Hepatocyte (in vitro differentiated cells): ENCODE measurements around the gene HEXB. TPM values are rescaled to one million over a fixed set of nuclear protein-coding genes. Genes with fewer than 3 reads are reported as not detected.

Source experiments
- DNase-seq: peaks from one replicate; pipeline ENCODE4 v3.0.0-alpha.2; 2016; ENCODE audit warnings: low spot score
- H2AFZ ChIP-seq: fragments of 200-600 bp; sonication (generic); 2 replicates; pipeline ENCODE4 v1.6.0; 2016; ENCODE audit warnings: antibody characterized with exemption, mild to moderate bottlenecking
- H3K27ac ChIP-seq: fragments of 200-600 bp; sonication (generic); 2 replicates; pipeline ENCODE4 v1.5.1; 2016; ENCODE audit warnings: mild to moderate bottlenecking
- H3K27me3 ChIP-seq: fragments of 200-600 bp; sonication (generic); 2 replicates; pipeline ENCODE4 v1.6.1; 2016
- H3K36me3 ChIP-seq: fragments of 200-600 bp; sonication (generic); replicated peaks from 2 replicates; pipeline ENCODE4 v1.5.1; 2016; ENCODE audit warnings: low read depth; ENCODE audit not compliant: insufficient read depth
- H3K4me1 ChIP-seq: fragments of 200-600 bp; sonication (generic); 2 replicates; pipeline ENCODE4 v1.5.1; 2016; ENCODE audit warnings: mild to moderate bottlenecking, moderate library complexity; ENCODE audit not compliant: insufficient read depth
- H3K4me2 ChIP-seq: fragments of 200-600 bp; sonication (generic); 2 replicates; pipeline ENCODE4 v1.6.0; 2016
- H3K4me3 ChIP-seq: fragments of 200-600 bp; sonication (generic); 2 replicates; pipeline ENCODE4 v1.5.1; 2016; ENCODE audit warnings: mild to moderate bottlenecking
- H3K79me2 ChIP-seq: fragments of 200-600 bp; sonication (generic); 2 replicates; pipeline ENCODE4 v1.6.0; 2017; ENCODE audit warnings: mild to moderate bottlenecking
- H3K9me2 ChIP-seq: fragments of 200-600 bp; sonication (generic); replicated peaks from 2 replicates; pipeline ENCODE4 v1.6.0; 2017; ENCODE audit warnings: mild to moderate bottlenecking; ENCODE audit not compliant: insufficient read depth
- H3K9me3 ChIP-seq: fragments of 200-600 bp; sonication (generic); 2 replicates; pipeline ENCODE4 v1.5.1; 2016; ENCODE audit warnings: low read depth, mild to moderate bottlenecking
- H4K20me1 ChIP-seq: fragments of 200-600 bp; sonication (generic); 2 replicates; pipeline ENCODE4 v1.6.0; 2016; ENCODE audit warnings: mild to moderate bottlenecking; ENCODE audit not compliant: insufficient read depth, poor library complexity, severe bottlenecking
- EZH2 ChIP-seq: fragments of 200-600 bp; sonication (generic); IDR thresholded peaks from 2 replicates; pipeline ENCODE4 v1.6.1; 2016; ENCODE audit warnings: antibody characterized with exemption, mild to moderate bottlenecking, borderline replicate concordance
- EZH2phosphoT487 ChIP-seq: fragments of 200-600 bp; sonication (generic); IDR thresholded peaks from one replicate; pipeline ENCODE4 v1.6.1; 2018; ENCODE audit warnings: antibody characterized with exemption, mild to moderate bottlenecking, low read depth, moderate library complexity; ENCODE audit not compliant: unreplicated experiment, severe bottlenecking
- WGBS: methylation state at CpG from one replicate; pipeline ENCODE4 v1.1.6; 2016; ENCODE audit warnings: low lambda C conversion rate; ENCODE audit errors: missing lambda C conversion rate; 5-methylcytosine and 5-hydroxymethylcytosine counted together
- polyA plus RNA-seq: library from polyadenylated mRNA; unstranded; fragments of >200 nt; fragmentation: Nextera tagmentation; extraction: Ambion mirVana; gene quantifications from 2 replicates; pipeline ENCODE4 v1.2.1, GENCODE V29; 2016
- total RNA-seq: library from RNA; depleted of rRNA; stranded (reverse); fragments of >200 nt; gene quantifications from 2 replicates; pipeline ENCODE4 v1.2.3, GENCODE V29; 2014
- TF ChIP-seq, protein P1 (sequence below): fragments of 200-600 bp; sonication (generic); IDR thresholded peaks from 2 replicates; pipeline ENCODE4 v1.5.1; 2016; ENCODE audit warnings: antibody characterized with exemption, mild to moderate bottlenecking; ENCODE audit not compliant: poor library complexity

HEXB gene
- total and polyA plus RNA-seq, 2 experiments from 2014 or later = 224 to 226 TPM

DNA sequence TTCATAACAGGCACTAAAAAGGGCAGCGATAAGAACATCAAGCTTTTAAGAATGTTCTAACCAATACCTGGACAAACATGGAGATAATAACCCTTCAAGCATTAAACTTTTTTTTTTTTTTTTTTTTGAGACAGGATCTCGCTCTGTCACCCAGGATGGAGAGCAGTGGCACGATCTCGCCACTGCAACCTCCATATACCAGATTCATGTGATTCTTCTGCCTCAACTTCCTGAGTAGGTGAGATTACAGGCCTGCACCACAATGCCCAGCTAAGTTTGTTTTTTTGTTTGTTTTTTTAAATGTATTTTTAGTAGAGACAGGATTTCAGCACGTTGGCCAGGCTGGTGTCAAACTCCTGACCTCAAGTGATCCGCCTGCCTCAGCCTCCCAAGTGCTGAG lies 29.8 kb upstream of the HEXB start:
- Histone ChIP-seq H3K27me3 (no peaks in the 10 kb centered on the region), H4K20me1 (no peaks in the 10 kb centered on the region), H3K4me1 (no peaks in the 10 kb centered on the region), H3K27ac (no peak overlapping the region), H3K36me3 (no peaks in the 10 kb centered on the region), H3K4me2 (no peak overlapping the region), H3K9me2 (no peaks in the 10 kb centered on the region), H2AFZ (no peak overlapping the region), H3K9me3 (no peaks in the 10 kb centered on the region), H3K4me3 (no peak overlapping the region), H3K79me2 (no peaks in the 10 kb centered on the region)
- no peak for TF ChIP-seq EZH2
- TF ChIP-seq, protein P1, sequence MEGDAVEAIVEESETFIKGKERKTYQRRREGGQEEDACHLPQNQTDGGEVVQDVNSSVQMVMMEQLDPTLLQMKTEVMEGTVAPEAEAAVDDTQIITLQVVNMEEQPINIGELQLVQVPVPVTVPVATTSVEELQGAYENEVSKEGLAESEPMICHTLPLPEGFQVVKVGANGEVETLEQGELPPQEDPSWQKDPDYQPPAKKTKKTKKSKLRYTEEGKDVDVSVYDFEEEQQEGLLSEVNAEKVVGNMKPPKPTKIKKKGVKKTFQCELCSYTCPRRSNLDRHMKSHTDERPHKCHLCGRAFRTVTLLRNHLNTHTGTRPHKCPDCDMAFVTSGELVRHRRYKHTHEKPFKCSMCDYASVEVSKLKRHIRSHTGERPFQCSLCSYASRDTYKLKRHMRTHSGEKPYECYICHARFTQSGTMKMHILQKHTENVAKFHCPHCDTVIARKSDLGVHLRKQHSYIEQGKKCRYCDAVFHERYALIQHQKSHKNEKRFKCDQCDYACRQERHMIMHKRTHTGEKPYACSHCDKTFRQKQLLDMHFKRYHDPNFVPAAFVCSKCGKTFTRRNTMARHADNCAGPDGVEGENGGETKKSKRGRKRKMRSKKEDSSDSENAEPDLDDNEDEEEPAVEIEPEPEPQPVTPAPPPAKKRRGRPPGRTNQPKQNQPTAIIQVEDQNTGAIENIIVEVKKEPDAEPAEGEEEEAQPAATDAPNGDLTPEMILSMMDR = no peak
- TF ChIP-seq EZH2phosphoT487 = no peak
- no peak for DNase-seq
- 89% methylated on average over 6 of the region's 6 CpGs for WGBS

DNA sequence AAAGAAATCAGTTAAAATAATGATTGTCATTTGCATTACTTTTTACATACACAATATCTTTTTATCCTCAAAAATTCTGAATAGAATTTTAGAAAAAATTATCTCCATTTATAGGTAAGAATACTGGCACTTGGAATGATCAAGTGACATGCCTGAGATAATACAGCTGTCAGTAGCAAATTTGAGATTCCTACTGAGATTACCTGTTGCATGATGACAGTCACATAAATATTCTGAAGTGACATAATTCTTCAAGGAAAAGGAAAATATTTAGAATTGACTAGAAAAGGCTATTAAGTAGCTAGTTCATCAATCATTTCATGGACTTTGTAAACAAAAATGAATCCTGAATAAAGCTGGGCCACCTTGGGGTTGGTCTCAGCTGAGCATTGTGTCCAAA lies 29.3 kb upstream of the HEXB start:
- Histone ChIP-seq H3K36me3 (no peaks in the 10 kb centered on the region), H3K27ac (no peak overlapping the region), H3K4me3 (no peak overlapping the region), H3K27me3 (no peaks in the 10 kb centered on the region), H3K9me2 (no peaks in the 10 kb centered on the region), H2AFZ (no peak overlapping the region), H3K79me2 (no peaks in the 10 kb centered on the region), H3K4me1 (no peaks in the 10 kb centered on the region), H3K4me2 (no peak overlapping the region), H4K20me1 (no peaks in the 10 kb centered on the region), H3K9me3 (no peaks in the 10 kb centered on the region)
- DNase-seq = no peak
- TF ChIP-seq EZH2 = no peak
- TF ChIP-seq EZH2phosphoT487 = no peak
- TF ChIP-seq, protein P1 = no peak

DNA sequence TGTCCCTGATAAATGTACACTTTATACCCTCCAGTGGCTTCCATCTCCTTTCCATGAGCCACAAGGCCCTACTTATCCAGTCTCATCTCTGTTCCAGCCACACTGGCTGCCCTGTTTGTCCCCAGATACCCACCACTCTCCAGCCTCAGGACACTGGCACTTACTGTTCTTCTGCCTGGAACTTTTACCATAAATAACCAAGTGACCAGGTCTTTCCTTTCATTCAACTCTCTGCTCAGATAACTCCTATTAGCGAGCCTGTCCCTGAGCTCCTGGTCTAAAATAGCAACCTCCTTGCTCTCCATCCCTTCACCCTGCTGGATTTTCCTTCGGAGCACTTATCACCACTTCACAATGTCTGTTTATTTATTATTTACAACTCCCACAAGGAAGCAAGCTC lies 27.9 kb upstream of the HEXB start:
- Histone ChIP-seq H4K20me1 (no peaks in the 10 kb centered on the region), H3K4me2 (no peak overlapping the region), H3K27me3 (no peaks in the 10 kb centered on the region), H3K27ac (no peak overlapping the region), H3K36me3 (no peaks in the 10 kb centered on the region), H3K9me3 (no peaks in the 10 kb centered on the region), H3K9me2 (no peaks in the 10 kb centered on the region), H3K4me1 (no peaks in the 10 kb centered on the region), H2AFZ (no peak overlapping the region), H3K4me3 (no peak overlapping the region), H3K79me2 (no peaks in the 10 kb centered on the region)
- no peak for DNase-seq
- WGBS = 76% methylated on average over 2 of the region's 2 CpGs
- TF ChIP-seq EZH2 (no peak), EZH2phosphoT487 (no peak)
- TF ChIP-seq, protein P1 = no peak

DNA sequence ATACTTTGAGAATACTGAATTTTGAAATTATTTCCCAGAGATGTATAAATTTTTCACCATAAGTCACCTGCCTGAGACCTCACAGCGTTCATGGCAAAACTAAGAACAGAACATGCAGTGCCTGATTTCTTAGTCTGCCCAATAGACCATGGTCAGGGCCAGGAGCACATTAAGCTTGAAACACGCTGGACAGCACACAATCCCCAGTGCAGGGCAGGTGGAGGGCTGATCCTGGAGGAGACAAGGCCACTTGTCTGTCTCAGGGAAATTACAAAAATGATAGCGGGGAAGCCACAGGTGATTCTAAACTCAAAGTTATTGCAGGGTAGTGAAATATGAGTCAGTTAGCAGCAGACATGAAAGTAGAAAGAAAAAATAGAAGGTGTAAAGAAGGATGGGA lies 25.9 kb upstream of the HEXB start:
- Histone ChIP-seq H3K4me1 (no peaks in the 10 kb centered on the region), H3K27me3 (no peaks in the 10 kb centered on the region), H3K4me2 (no peak overlapping the region), H3K27ac (no peak overlapping the region), H3K36me3 (no peaks in the 10 kb centered on the region), H3K9me3 (no peaks in the 10 kb centered on the region), H3K9me2 (no peaks in the 10 kb centered on the region), H4K20me1 (no peaks in the 10 kb centered on the region), H2AFZ (no peak overlapping the region), H3K4me3 (no peak overlapping the region), H3K79me2 (no peaks in the 10 kb centered on the region)
- TF ChIP-seq EZH2 (no peak), EZH2phosphoT487 (no peak)
- TF ChIP-seq, protein P1 = no peak
- 91% methylated on average over 3 of the region's 3 CpGs for WGBS
- DNase-seq = no peak
